Upper lobe of left lung (tissue), 6 donors: ENCODE data around the gene ZNF416. TPM values are rescaled to one million over a fixed set of nuclear protein-coding genes. Genes with fewer than 3 reads are reported as not detected.

Experiments
- ATAC-seq, 2 donors: fragments of 200-7000 bp; cut with Tn5 transposase; one replicate each; pipeline ENCODE4 v1.9.1; 2022; ENCODE audit warnings: mild to moderate bottlenecking in 2 of 2, moderate library complexity in 2 of 2; ENCODE audit not compliant: low FRiP score in 2 of 2
- DNase-seq, 2 donors: peaks; one replicate each; pipeline ENCODE4 v3.0.0-alpha.2; 2019 to 2020
- H3K27ac ChIP-seq, 4 donors: fragments of 200-600 bp; sonication (generic); one replicate each; pipeline ENCODE4 v1.5.1; 2016 to 2019
- H3K27me3 ChIP-seq, 4 donors: fragments of 200-600 bp; sonication (generic); one replicate each; pipeline ENCODE4 v1.5.1; 2017 to 2019
- H3K36me3 ChIP-seq, 4 donors: fragments of 200-600 bp; sonication (generic); one replicate each; pipeline ENCODE4 v1.5.1; 2016 to 2019
- H3K4me1 ChIP-seq, 4 donors: fragments of 200-600 bp; sonication (generic); one replicate each; pipeline ENCODE4 v1.5.1; 2018 to 2019
- H3K4me3 ChIP-seq, 4 donors: fragments of 200-600 bp; sonication (generic); one replicate each; pipeline ENCODE4 v1.5.1; 2017 to 2019; ENCODE audit warnings: mild to moderate bottlenecking in 2 of 4, moderate library complexity in 1 of 4
- H3K9me3 ChIP-seq, 4 donors: fragments of 200-600 bp; sonication (generic); one replicate each; pipeline ENCODE4 v1.5.1; 2018 to 2019
- CTCF ChIP-seq, 6 experiments: fragments of 450-650 bp in 4 of 6; fragments of 200-600 bp in 2 of 6; sonication (generic) in 2 of 6; IDR thresholded peaks; one replicate each; pipeline ENCODE4 v1.5.1; 2016 to 2019; ENCODE audit warnings: antibody characterized with exemption in 6 of 6
- EP300 ChIP-seq, 4 donors: sonication (generic); formaldehyde crosslinking; IDR thresholded peaks; one replicate each; pipeline ENCODE4 v1.5.1; 2017; ENCODE audit warnings: antibody characterized with exemption in 4 of 4, control low read depth in 2 of 4
- POLR2A ChIP-seq, 4 donors: fragments of 450-650 bp; IDR thresholded peaks; one replicate each; pipeline ENCODE4 v1.5.1; 2016 to 2017; ENCODE audit warnings: antibody characterized with exemption in 4 of 4, mild to moderate bottlenecking in 2 of 4
- POLR2AphosphoS5 ChIP-seq, 2 donors: sonication (generic); formaldehyde crosslinking; IDR thresholded peaks; one replicate each; pipeline ENCODE4 v1.5.1; 2017; ENCODE audit warnings: antibody characterized with exemption in 2 of 2
- WGBS, 2 donors: methylation state at CpG; one replicate each; pipeline ENCODE4 v1.1.5; 2017 to 2018; 5-methylcytosine and 5-hydroxymethylcytosine counted together
- total RNA-seq, 6 donors: library from RNA; depleted of rRNA in 4 of 6; stranded (reverse); fragments of >200 nt in 4 of 6; gene quantifications; one replicate each; pipeline versions ENCODE4 v1.1.0 to v1.2.1, GENCODE V29; 2016 to 2021
- donor health status: DM: no; HTN: no; CAD: no; lungs with moderate emphysema.
- donor health status: DM: no; HTN: yes; CAD: no; lungs with severe emphysema.

The ZNF416 gene
- total RNA-seq, 6 donors from 2014 or later = 0.55 to 6.1 (median 3.6) TPM

- H3K27ac ChIP-seq = peak overlapping the region in 2 of 4 donors; percentile 4 to 46
- DNase-seq = no peak
- 59 to 60% methylated on average over 8 of the region's 8 CpGs for WGBS, 2 donors
Observed at GRCh38 chr19:57599377-57599760, 20.7 kb upstream of the ZNF416 start.

GRCh38 chr19:57587529-57587928 lies 8.8 kb upstream of the ZNF416 start:
- ATAC-seq = no peak

More at GRCh38 chr19:57599377-57599760, 20.7 kb upstream of the ZNF416 start:
- Histone ChIP-seq H3K36me3 (peaks cover 1 to 4% (median 3%) of the 10 kb centered on the region in 4 donors), H3K4me1 (peaks cover 5 to 17% (median 9%) of the 10 kb centered on the region in 4 donors), H3K9me3 (peaks cover 2 to 26% (median 20%) of the 10 kb centered on the region in 4 donors), H3K27me3 (no peaks in the 10 kb centered on the region), H3K4me3 (peak overlapping the region in 3 of 4 donors; percentile 61 to 92 (median 88))
- TF ChIP-seq POLR2A (IDR thresholded peaks at IDR 0.05) (no peak), EP300 (IDR thresholded peaks at IDR 0.05) (no peak), CTCF (IDR thresholded peaks at IDR 0.05) (no peak), POLR2AphosphoS5 (IDR thresholded peaks at IDR 0.05) (no peak)
- no peak for ATAC-seq

GRCh38 chr19:57583521-57584416 lies 5.1 kb upstream of the ZNF416 start, which contains the start of gene ZIK1:
TSS of gene ZIK1 (plus strand) at chr19:57584145. CDS start at chr19:57584357, 212 bp downstream.
- DNase-seq (peak; percentile 82 to 89), ATAC-seq (peak; percentile 82 to 93)
- peak within 1 kb of the TSS; percentile 47 to 82 (median 70) for H3K4me3 ChIP-seq
- peaks cover 0 to 9% (median 4%) of the 10 kb centered on the region in 4 donors for H3K36me3 ChIP-seq
- peaks cover 11 to 20% (median 13%) of the 10 kb centered on the region in 4 donors for H3K4me1 ChIP-seq
- peaks cover 14 to 55% (median 30%) of the 10 kb centered on the region in 4 donors for H3K9me3 ChIP-seq
- no peaks in the 10 kb centered on the region for H3K27me3 ChIP-seq
- 0 to 7% methylated on average over 10 to 67 of the region's 76 CpGs for WGBS, 2 donors
- peak; percentile 28 to 66 for TF ChIP-seq POLR2AphosphoS5 (IDR thresholded peaks at IDR 0.05)
- no peak for TF ChIP-seq CTCF (IDR thresholded peaks at IDR 0.05)
- no peak for TF ChIP-seq EP300 (IDR thresholded peaks at IDR 0.05)
- TF ChIP-seq POLR2A (IDR thresholded peaks at IDR 0.05) = peak in 1 of 4 donors; percentile 31
- H3K27ac ChIP-seq = peak within 1 kb of the TSS in 3 of 4 donors; percentile 34 to 56 (median 55)

More at GRCh38 chr19:57587529-57587928, 8.8 kb upstream of the ZNF416 start:
- Histone ChIP-seq H3K4me3 (no peak overlapping the region), H3K36me3 (peaks cover 6 to 35% (median 25%) of the 10 kb centered on the region in 4 donors), H3K9me3 (peaks cover 46 to 81% (median 68%) of the 10 kb centered on the region in 4 donors), H3K27ac (no peak overlapping the region), H3K4me1 (peaks cover 10 to 14% (median 13%) of the 10 kb centered on the region in 4 donors), H3K27me3 (no peaks in the 10 kb centered on the region)
- DNase-seq = no peak
- 100% methylated on average over 1 of the region's 1 CpG for WGBS, 2 donors
- TF ChIP-seq CTCF (IDR thresholded peaks at IDR 0.05) (no peak), EP300 (IDR thresholded peaks at IDR 0.05) (no peak), POLR2A (IDR thresholded peaks at IDR 0.05) (no peak), POLR2AphosphoS5 (IDR thresholded peaks at IDR 0.05) (no peak)

GRCh38 chr19:57583104-57583520 lies 4.4 kb upstream of the ZNF416 start:
- Histone ChIP-seq H3K4me3 (peak overlapping the region in 3 of 4 donors; percentile 47 to 82 (median 74)), H3K27ac (peak overlapping the region in 2 of 4 donors; percentile 55 to 56)
- WGBS, 2 donors = 54 to 100% methylated on average over 1 to 13 of the region's 21 CpGs

More at GRCh38 chr19:57583104-57583520, 4.4 kb upstream of the ZNF416 start:
- no peak for TF ChIP-seq POLR2AphosphoS5 (IDR thresholded peaks at IDR 0.05)
- no peak for TF ChIP-seq EP300 (IDR thresholded peaks at IDR 0.05)
- no peak for TF ChIP-seq POLR2A (IDR thresholded peaks at IDR 0.05)
- no peak for TF ChIP-seq CTCF (IDR thresholded peaks at IDR 0.05)
- Histone ChIP-seq H3K36me3 (peaks cover 0 to 3% (median 1%) of the 10 kb centered on the region in 4 donors), H3K27me3 (no peaks in the 10 kb centered on the region), H3K4me1 (peaks cover 13 to 23% (median 14%) of the 10 kb centered on the region in 4 donors), H3K9me3 (peaks cover 8 to 48% (median 24%) of the 10 kb centered on the region in 4 donors)
- no peak for ATAC-seq
- DNase-seq = no peak
